Thyroid gland (tissue), 4 donors: ENCODE results near the gene FYN.

Experiments
- POLR2A ChIP-seq, 2 donors: fragments of 450-650 bp; IDR thresholded peaks; one replicate each; pipeline ENCODE4 v1.6.1; 2017; ENCODE audit warnings: antibody characterized with exemption in 2 of 2, mild to moderate bottlenecking in 2 of 2, moderate library complexity in 1 of 2
- TF ChIP-seq, protein P1 (sequence below), 6 experiments: fragments of 200-600 bp in 3 of 6; fragments of 450-650 bp in 3 of 6; sonication (generic) in 3 of 6; IDR thresholded peaks; one replicate each; pipeline ENCODE4 v1.5.1; 2016 to 2019; ENCODE audit warnings: antibody characterized with exemption in 6 of 6, mild to moderate bottlenecking in 2 of 6, inconsistent platforms in 1 of 6, moderate library complexity in 1 of 6

- TF ChIP-seq, protein P1, sequence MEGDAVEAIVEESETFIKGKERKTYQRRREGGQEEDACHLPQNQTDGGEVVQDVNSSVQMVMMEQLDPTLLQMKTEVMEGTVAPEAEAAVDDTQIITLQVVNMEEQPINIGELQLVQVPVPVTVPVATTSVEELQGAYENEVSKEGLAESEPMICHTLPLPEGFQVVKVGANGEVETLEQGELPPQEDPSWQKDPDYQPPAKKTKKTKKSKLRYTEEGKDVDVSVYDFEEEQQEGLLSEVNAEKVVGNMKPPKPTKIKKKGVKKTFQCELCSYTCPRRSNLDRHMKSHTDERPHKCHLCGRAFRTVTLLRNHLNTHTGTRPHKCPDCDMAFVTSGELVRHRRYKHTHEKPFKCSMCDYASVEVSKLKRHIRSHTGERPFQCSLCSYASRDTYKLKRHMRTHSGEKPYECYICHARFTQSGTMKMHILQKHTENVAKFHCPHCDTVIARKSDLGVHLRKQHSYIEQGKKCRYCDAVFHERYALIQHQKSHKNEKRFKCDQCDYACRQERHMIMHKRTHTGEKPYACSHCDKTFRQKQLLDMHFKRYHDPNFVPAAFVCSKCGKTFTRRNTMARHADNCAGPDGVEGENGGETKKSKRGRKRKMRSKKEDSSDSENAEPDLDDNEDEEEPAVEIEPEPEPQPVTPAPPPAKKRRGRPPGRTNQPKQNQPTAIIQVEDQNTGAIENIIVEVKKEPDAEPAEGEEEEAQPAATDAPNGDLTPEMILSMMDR (IDR thresholded peaks at IDR 0.05): no peak
- no peak for TF ChIP-seq POLR2A (IDR thresholded peaks at IDR 0.05)
Measured at GRCh38 chr6:111796310-111796918, 76.8 kb downstream of the FYN start.
